Astrocyte of the spinal cord (primary cell): ENCODE data around the gene ARRB1.
"Not testable (repeated sequence)": the region's sequence is repeated elsewhere in the genome, so short reads cannot be mapped to it uniquely, and the experiment has no call there.

Experiments used
- DNase-seq: peaks from one replicate; pipeline ENCODE4 v3.0.0; 2011; ENCODE audit warnings: low read depth, low spot score
- H3K4me3 ChIP-seq: 2 replicates; pipeline ENCODE4 v1.5.1; 2011; ENCODE audit warnings: low read depth, mild to moderate bottlenecking, low read length, moderate library complexity
- in situ Hi-C: cut with HindIII; loops from 2 replicates; pipeline ENCODE4 v1.10.0; 2017; ENCODE audit warnings: low sequenced_read_pairs
- TF ChIP-seq, protein P1 (sequence below): IDR thresholded peaks from 2 replicates; pipeline ENCODE4 v1.5.1; 2012; ENCODE audit warnings: low read depth, mild to moderate bottlenecking, low read length, inconsistent platforms

ARRB1 gene

GRCh38 chr11:75276686-75277085 lies 74.8 kb downstream of the ARRB1 start:
- in situ Hi-C loops, result no loop called here
- no peak for DNase-seq
- TF ChIP-seq, protein P1, sequence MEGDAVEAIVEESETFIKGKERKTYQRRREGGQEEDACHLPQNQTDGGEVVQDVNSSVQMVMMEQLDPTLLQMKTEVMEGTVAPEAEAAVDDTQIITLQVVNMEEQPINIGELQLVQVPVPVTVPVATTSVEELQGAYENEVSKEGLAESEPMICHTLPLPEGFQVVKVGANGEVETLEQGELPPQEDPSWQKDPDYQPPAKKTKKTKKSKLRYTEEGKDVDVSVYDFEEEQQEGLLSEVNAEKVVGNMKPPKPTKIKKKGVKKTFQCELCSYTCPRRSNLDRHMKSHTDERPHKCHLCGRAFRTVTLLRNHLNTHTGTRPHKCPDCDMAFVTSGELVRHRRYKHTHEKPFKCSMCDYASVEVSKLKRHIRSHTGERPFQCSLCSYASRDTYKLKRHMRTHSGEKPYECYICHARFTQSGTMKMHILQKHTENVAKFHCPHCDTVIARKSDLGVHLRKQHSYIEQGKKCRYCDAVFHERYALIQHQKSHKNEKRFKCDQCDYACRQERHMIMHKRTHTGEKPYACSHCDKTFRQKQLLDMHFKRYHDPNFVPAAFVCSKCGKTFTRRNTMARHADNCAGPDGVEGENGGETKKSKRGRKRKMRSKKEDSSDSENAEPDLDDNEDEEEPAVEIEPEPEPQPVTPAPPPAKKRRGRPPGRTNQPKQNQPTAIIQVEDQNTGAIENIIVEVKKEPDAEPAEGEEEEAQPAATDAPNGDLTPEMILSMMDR, result no peak
- H3K4me3 ChIP-seq, result no peak overlapping the region

GRCh38 chr11:75276186-75276585 lies 75.3 kb downstream of the ARRB1 start:
- H3K4me3 ChIP-seq, result no peak overlapping the region
- DNase-seq, result no peak
- TF ChIP-seq, protein P1, result no peak
- in situ Hi-C loops, result no loop called here

DNA sequence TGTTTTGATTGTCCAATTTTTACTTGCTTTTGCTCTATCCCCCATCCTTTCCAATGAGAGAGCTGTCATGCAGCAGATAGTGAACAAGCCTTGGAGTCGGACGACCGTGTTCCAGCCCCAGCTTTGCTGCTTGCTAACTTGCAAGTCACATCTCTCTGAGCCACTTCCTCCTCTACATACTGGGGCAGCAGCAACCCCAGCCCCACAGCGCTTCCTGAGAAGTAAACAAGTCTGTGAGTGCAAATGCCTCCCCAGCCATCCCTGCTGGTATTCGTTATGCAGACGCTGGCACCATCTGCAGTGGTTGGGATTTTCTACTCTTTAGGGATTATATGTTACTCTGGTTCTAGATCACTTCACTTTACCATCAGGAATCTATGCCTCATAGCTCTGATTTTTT lies 75.9 kb downstream of the ARRB1 start:
- DNase-seq, result no peak

DNA sequence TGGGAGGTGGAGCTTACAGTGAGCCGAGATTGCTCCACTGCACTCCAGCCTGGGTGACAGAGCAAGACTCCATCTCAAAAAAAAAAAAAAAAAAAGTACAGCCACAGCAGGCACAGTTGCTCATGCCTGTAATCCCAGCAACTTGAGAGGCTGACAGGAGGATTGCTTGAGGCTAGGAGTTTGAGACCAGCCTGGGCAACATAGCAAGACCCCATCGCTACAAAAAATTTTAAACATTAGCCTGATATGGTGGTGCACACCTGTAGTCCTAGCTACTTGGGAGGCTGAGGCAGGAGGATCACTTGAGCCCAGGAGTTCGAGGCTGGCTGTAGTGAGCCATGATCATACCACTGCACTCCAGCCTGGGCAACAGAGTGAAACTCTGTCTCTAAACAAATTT lies 76.7 kb downstream of the ARRB1 start:
- H3K4me3 ChIP-seq, in situ Hi-C loops, DNase-seq: not testable (repeated sequence)

More for the DNA sequence above, 75.9 kb downstream of the ARRB1 start:
- TF ChIP-seq, protein P1, result no peak
- H3K4me3 ChIP-seq, result no peak overlapping the region
- in situ Hi-C loops, result no loop called here

DNA sequence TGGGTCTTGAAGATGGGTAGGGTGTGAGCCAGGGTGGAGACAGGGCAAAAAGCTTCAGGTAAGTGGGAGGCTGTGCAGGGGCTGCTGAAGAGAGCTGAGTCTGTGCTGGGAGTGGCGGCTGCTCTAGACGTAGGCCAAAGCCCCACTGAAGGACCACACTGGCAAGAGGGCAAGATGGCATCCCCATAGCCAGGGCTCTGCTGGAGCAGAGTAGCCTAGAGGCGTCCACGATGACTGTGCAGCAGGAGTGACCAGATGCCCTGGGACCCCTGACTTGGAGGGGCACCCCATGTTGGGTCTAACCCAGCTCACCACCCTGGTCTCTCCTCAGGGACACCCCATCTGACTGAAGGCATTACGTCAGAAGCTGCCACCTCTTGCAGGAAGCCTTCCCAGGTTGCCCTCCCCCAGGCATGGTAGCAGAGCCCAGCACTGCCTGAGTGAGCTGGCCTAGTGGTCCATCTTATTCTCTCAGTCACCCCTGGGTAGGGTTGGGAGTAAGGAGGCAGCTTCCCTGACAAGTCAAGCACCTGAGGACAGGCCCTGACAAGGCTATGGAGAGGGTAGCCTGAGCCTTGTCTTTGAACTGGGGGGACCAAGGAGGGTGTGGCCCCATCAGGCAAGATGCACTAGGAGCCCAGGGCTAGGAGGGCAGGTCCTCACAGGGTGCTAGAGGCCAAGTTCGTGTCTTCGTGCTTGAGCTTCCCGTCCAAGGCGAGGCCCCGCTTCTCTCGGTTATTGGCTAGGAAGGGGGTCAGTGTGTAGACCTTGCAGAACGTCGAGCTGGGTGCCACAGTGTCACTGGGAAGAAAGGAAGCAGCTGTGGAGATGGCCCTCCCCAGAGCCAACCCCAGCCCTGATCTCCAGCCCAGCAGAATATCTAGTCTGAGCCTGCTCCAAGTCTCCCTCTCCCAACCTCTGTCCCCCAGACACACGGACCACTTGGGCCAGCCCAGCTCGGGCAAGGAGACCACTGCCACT lies 77.8 kb downstream of the ARRB1 start:
- H3K4me3 ChIP-seq, result no peak overlapping the region
- TF ChIP-seq, protein P1, result no peak
- in situ Hi-C loops, result no loop called here
- DNase-seq, result no peak

DNA sequence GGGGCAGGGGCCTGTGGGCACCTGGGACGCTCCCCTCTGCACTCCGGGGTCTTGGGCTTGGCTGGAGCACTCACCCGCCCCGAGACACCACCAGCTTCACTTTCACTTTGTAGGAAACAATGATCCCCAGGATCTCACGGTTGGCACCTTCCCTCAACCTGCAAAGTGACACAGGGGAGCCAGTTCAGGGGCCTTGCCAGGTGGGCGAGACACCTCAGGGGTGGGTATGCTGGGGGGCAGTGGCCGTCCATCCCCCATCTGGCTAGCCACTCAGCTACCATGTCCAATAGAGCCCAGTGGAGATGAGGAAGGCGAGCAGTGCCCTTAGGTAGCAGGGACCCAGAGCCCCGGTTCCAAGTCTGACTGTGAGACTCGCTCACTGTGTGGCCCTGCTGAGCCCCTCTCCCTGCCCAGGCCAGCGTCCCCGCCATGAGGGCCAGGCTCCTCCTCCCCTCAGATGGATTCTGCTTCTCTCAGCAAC lies 78.6 kb downstream of the ARRB1 start:
- TF ChIP-seq, protein P1, result no peak
- DNase-seq, result no peak
- in situ Hi-C loops, result no loop called here
- no peak overlapping the region for H3K4me3 ChIP-seq

GRCh38 chr11:75272391-75272790 lies 79.1 kb downstream of the ARRB1 start:
- DNase-seq, result no peak
- H3K4me3 ChIP-seq, result no peak overlapping the region
- in situ Hi-C loops, result no loop called here
- TF ChIP-seq, protein P1, result no peak
